ENCODE results near the gene LYPD5.

Gene LYPD5

GRCh38 chr19:43804432-43804831, 2.2 kb upstream of the LYPD5 start:
- no peak overlapping the region for H3K4me3 ChIP-seq (ENCODE audit: low read length)
- H4K5ac ChIP-seq (ENCODE audit: low read length): no peak overlapping the region
- no peak overlapping the region for H4K8ac ChIP-seq (ENCODE audit: low read depth, low read length)
- no peaks in the 10 kb centered on the region for H3K79me2 ChIP-seq (ENCODE audit: control insufficient read depth, insufficient read depth, low read length)
- H3K9ac ChIP-seq (ENCODE audit: low read length): no peak overlapping the region
- H3K4me1 ChIP-seq (ENCODE audit: control insufficient read depth, low read depth, low read length): no peaks in the 10 kb centered on the region
- no peak overlapping the region for H2BK120ac ChIP-seq (ENCODE audit: low read depth, low read length)
- H2BK5ac ChIP-seq (ENCODE audit: low read length): no peak overlapping the region
- no peaks in the 10 kb centered on the region for H3K36me3 ChIP-seq (ENCODE audit: control insufficient read depth, insufficient read depth, low read length)
- DNase-seq: no peak
- H2BK15ac ChIP-seq (replicated peaks; ENCODE audit: low read depth): no peak overlapping the region
- no peak overlapping the region for H3K56ac ChIP-seq (ENCODE audit: low read length)
- H3K27ac ChIP-seq (ENCODE audit: low read depth, low read length): no peak overlapping the region
- H2AK5ac ChIP-seq (ENCODE audit: low read length): no peak overlapping the region
- peaks cover 4% of the 10 kb centered on the region for H3K27me3 ChIP-seq (ENCODE audit: insufficient read depth, low read length, poor library complexity)
- H3K23ac ChIP-seq (ENCODE audit: low read length): no peak overlapping the region
- H3K18ac ChIP-seq (ENCODE audit: low read length): no peak overlapping the region
- H3K4me2 ChIP-seq (ENCODE audit: low read length): no peak overlapping the region
- no peaks in the 10 kb centered on the region for H3K79me1 ChIP-seq (ENCODE audit: low read length)
- no CpG with 5 or more reads among the region's 2 CpGs for WGBS (ENCODE audit: extremely low coverage, insufficient coverage, low lambda C conversion rate)
- H3K4ac ChIP-seq (ENCODE audit: low read depth, low read length): no peak overlapping the region

GRCh38 chr19:43799502-43800142, 2.6 kb downstream of the LYPD5 start:
- no peak overlapping the region for H3K4me2 ChIP-seq (ENCODE audit: low read length)
- H3K79me2 ChIP-seq (ENCODE audit: control insufficient read depth, insufficient read depth, low read length): no peaks in the 10 kb centered on the region
- H3K36me3 ChIP-seq (ENCODE audit: control insufficient read depth, insufficient read depth, low read length): no peaks in the 10 kb centered on the region
- H3K4me3 ChIP-seq (ENCODE audit: low read length): no peak overlapping the region
- H3K4ac ChIP-seq (ENCODE audit: low read depth, low read length): no peak overlapping the region
- no peak for DNase-seq
- no peak overlapping the region for H3K9ac ChIP-seq (ENCODE audit: low read length)
- H3K27me3 ChIP-seq (ENCODE audit: insufficient read depth, low read length, poor library complexity): peaks cover 4% of the 10 kb centered on the region
- H3K4me1 ChIP-seq (ENCODE audit: control insufficient read depth, low read depth, low read length): no peaks in the 10 kb centered on the region
- H2BK120ac ChIP-seq (ENCODE audit: low read depth, low read length): no peak overlapping the region
- no peak overlapping the region for H3K18ac ChIP-seq (ENCODE audit: low read length)
- WGBS (ENCODE audit: extremely low coverage, insufficient coverage, low lambda C conversion rate): 100% methylated on average over 1 of the region's 6 CpGs
- no peak overlapping the region for H4K5ac ChIP-seq (ENCODE audit: low read length)
- no peak overlapping the region for H2AK5ac ChIP-seq (ENCODE audit: low read length)
- H3K79me1 ChIP-seq (ENCODE audit: low read length): no peaks in the 10 kb centered on the region
- H2BK15ac ChIP-seq (replicated peaks; ENCODE audit: low read depth): no peak overlapping the region
- H3K56ac ChIP-seq (ENCODE audit: low read length): no peak overlapping the region
- H3K27ac ChIP-seq (ENCODE audit: low read depth, low read length): no peak overlapping the region
- H3K23ac ChIP-seq (ENCODE audit: low read length): no peak overlapping the region
- no peak overlapping the region for H4K8ac ChIP-seq (ENCODE audit: low read depth, low read length)
- no peak overlapping the region for H2BK5ac ChIP-seq (ENCODE audit: low read length)

GRCh38 chr19:43798546-43799409, 3.5 kb downstream of the LYPD5 start:
- Histone ChIP-seq H3K4me1 (ENCODE audit: control insufficient read depth, low read depth, low read length) (no peaks in the 10 kb centered on the region), H3K4ac (ENCODE audit: low read depth, low read length) (no peak overlapping the region), H4K5ac (ENCODE audit: low read length) (no peak overlapping the region), H3K36me3 (ENCODE audit: control insufficient read depth, insufficient read depth, low read length) (no peaks in the 10 kb centered on the region), H2AK5ac (ENCODE audit: low read length) (no peak overlapping the region), H2BK15ac (replicated peaks; ENCODE audit: low read depth) (no peak overlapping the region), H3K79me1 (ENCODE audit: low read length) (no peaks in the 10 kb centered on the region), H3K18ac (ENCODE audit: low read length) (no peak overlapping the region), H3K23ac (ENCODE audit: low read length) (peak overlapping the region; percentile 1), H3K4me3 (ENCODE audit: low read length) (peak overlapping the region; percentile 2), H3K9ac (ENCODE audit: low read length) (peak overlapping the region; percentile 1), H2BK120ac (ENCODE audit: low read depth, low read length) (no peak overlapping the region), H3K27me3 (ENCODE audit: insufficient read depth, low read length, poor library complexity) (peaks cover 4% of the 10 kb centered on the region), H3K56ac (ENCODE audit: low read length) (peak overlapping the region; percentile 78), H2BK5ac (ENCODE audit: low read length) (no peak overlapping the region), H3K27ac (ENCODE audit: low read depth, low read length) (no peak overlapping the region), H3K4me2 (ENCODE audit: low read length) (peak overlapping the region; percentile 62), H4K8ac (ENCODE audit: low read depth, low read length) (no peak overlapping the region), H3K79me2 (ENCODE audit: control insufficient read depth, insufficient read depth, low read length) (no peaks in the 10 kb centered on the region)
- DNase-seq: peak; percentile 76
- no CpG with 5 or more reads among the region's 70 CpGs for WGBS (ENCODE audit: extremely low coverage, insufficient coverage, low lambda C conversion rate)

GRCh38 chr19:43798026-43798545, 4.2 kb downstream of the LYPD5 start:
- Histone ChIP-seq H3K23ac (ENCODE audit: low read length) (peak overlapping the region; percentile 1), H3K4me2 (ENCODE audit: low read length) (peak overlapping the region; percentile 62), H3K79me1 (ENCODE audit: low read length) (no peaks in the 10 kb centered on the region), H3K9ac (ENCODE audit: low read length) (peak overlapping the region; percentile 1), H4K5ac (ENCODE audit: low read length) (no peak overlapping the region), H4K8ac (ENCODE audit: low read depth, low read length) (no peak overlapping the region), H3K79me2 (ENCODE audit: control insufficient read depth, insufficient read depth, low read length) (no peaks in the 10 kb centered on the region), H3K56ac (ENCODE audit: low read length) (peak overlapping the region; percentile 78), H2AK5ac (ENCODE audit: low read length) (no peak overlapping the region), H2BK120ac (ENCODE audit: low read depth, low read length) (no peak overlapping the region), H2BK5ac (ENCODE audit: low read length) (no peak overlapping the region), H3K27me3 (ENCODE audit: insufficient read depth, low read length, poor library complexity) (peaks cover 4% of the 10 kb centered on the region), H3K4me3 (ENCODE audit: low read length) (no peak overlapping the region), H3K36me3 (ENCODE audit: control insufficient read depth, insufficient read depth, low read length) (no peaks in the 10 kb centered on the region), H3K27ac (ENCODE audit: low read depth, low read length) (no peak overlapping the region), H3K4me1 (ENCODE audit: control insufficient read depth, low read depth, low read length) (no peaks in the 10 kb centered on the region), H2BK15ac (replicated peaks; ENCODE audit: low read depth) (no peak overlapping the region), H3K18ac (ENCODE audit: low read length) (no peak overlapping the region), H3K4ac (ENCODE audit: low read depth, low read length) (no peak overlapping the region)
- WGBS (ENCODE audit: extremely low coverage, insufficient coverage, low lambda C conversion rate): no CpG with 5 or more reads among the region's 5 CpGs
- no peak for DNase-seq

GRCh38 chr19:43797556-43797955, 4.7 kb downstream of the LYPD5 start:
- no peak overlapping the region for H2BK15ac ChIP-seq (replicated peaks; ENCODE audit: low read depth)
- H2BK120ac ChIP-seq (ENCODE audit: low read depth, low read length): no peak overlapping the region
- H3K4me2 ChIP-seq (ENCODE audit: low read length): no peak overlapping the region
- no peak overlapping the region for H3K23ac ChIP-seq (ENCODE audit: low read length)
- no peak overlapping the region for H4K8ac ChIP-seq (ENCODE audit: low read depth, low read length)
- no peak overlapping the region for H3K27ac ChIP-seq (ENCODE audit: low read depth, low read length)
- H3K4me1 ChIP-seq (ENCODE audit: control insufficient read depth, low read depth, low read length): no peaks in the 10 kb centered on the region
- H2BK5ac ChIP-seq (ENCODE audit: low read length): no peak overlapping the region
- no peak overlapping the region for H3K56ac ChIP-seq (ENCODE audit: low read length)
- no peaks in the 10 kb centered on the region for H3K79me1 ChIP-seq (ENCODE audit: low read length)
- H3K4me3 ChIP-seq (ENCODE audit: low read length): no peak overlapping the region
- no peak overlapping the region for H4K5ac ChIP-seq (ENCODE audit: low read length)
- H3K79me2 ChIP-seq (ENCODE audit: control insufficient read depth, insufficient read depth, low read length): no peaks in the 10 kb centered on the region
- DNase-seq: no peak
- WGBS (ENCODE audit: extremely low coverage, insufficient coverage, low lambda C conversion rate): no CpG with 5 or more reads among the region's 7 CpGs
- no peak overlapping the region for H2AK5ac ChIP-seq (ENCODE audit: low read length)
- H3K27me3 ChIP-seq (ENCODE audit: insufficient read depth, low read length, poor library complexity): peaks cover 4% of the 10 kb centered on the region
- H3K36me3 ChIP-seq (ENCODE audit: control insufficient read depth, insufficient read depth, low read length): no peaks in the 10 kb centered on the region
- no peak overlapping the region for H3K4ac ChIP-seq (ENCODE audit: low read depth, low read length)
- H3K18ac ChIP-seq (ENCODE audit: low read length): no peak overlapping the region
- H3K9ac ChIP-seq (ENCODE audit: low read length): no peak overlapping the region
